ENCODE results near the gene METTL25B. TPM values are rescaled to one million over a fixed set of nuclear protein-coding genes. Genes with fewer than 3 reads are reported as not detected.

METTL25B gene
- total and polyA plus RNA-seq, 2 experiments from 2014 or later = 18.3 to 21.1 TPM

GRCh38 chr1:156706657-156707416, 21.4 kb upstream of the METTL25B start:
- ATAC-seq (peak; percentile 9), DNase-seq (ENCODE audit: low spot score) (peak; percentile 81)
- Histone ChIP-seq H3K4me2 (peak overlapping the region; percentile 92), H3K27me3 (ENCODE audit: insufficient read depth) (peaks cover 30% of the 10 kb centered on the region), H3K79me2 (replicated peaks; ENCODE audit: insufficient read depth) (peaks cover 13% of the 10 kb centered on the region), H3K4me3 (peak overlapping the region; percentile 67), H4K20me1 (replicated peaks; ENCODE audit: insufficient read depth) (no peaks in the 10 kb centered on the region; the same call in 1 of the 2 replicates), H3K4me1 (ENCODE audit: insufficient read depth) (peaks cover 67% of the 10 kb centered on the region), H3K9me2 (ENCODE audit: insufficient read depth) (no peaks in the 10 kb centered on the region), H3K36me3 (ENCODE audit: insufficient read depth) (no peaks in the 10 kb centered on the region), H3F3A (replicated peaks; ENCODE audit: low read depth) (peaks cover 33% of the 10 kb centered on the region), H2AFZ (peak overlapping the region; percentile 87), H3K27ac (ENCODE audit: low read depth) (peak overlapping the region; percentile 98)
- H3K36me3 Mint-ChIP-seq (ENCODE audit: low read depth) = peaks cover 5% of the 10 kb centered on the region; the same call in 2 of the 3 replicates
- no peaks in the 10 kb centered on the region for H3K9me3 Mint-ChIP-seq
- H3K4me1 Mint-ChIP-seq = peaks cover 66% of the 10 kb centered on the region
- peak overlapping the region; percentile 97 for H3K27ac Mint-ChIP-seq
- TF ChIP-seq POLR2AphosphoS5 (IDR thresholded peaks at IDR 0.05; ENCODE audit: low read depth) (no peak), NANOG (IDR thresholded peaks at IDR 0.05; ENCODE audit: borderline replicate concordance) (no peak), ZNF462 (CRISPR knock-in tag; IDR thresholded peaks at IDR 0.05) (no peak), JUNB (IDR thresholded peaks at IDR 0.05; ENCODE audit: unreplicated experiment) (no peak), EZH2 (IDR thresholded peaks at IDR 0.05; ENCODE audit: low read depth, unreplicated experiment) (no peak), CTCF (conservative IDR thresholded peaks at IDR 0.05; ENCODE audit: low read depth in 2 of 2) (no peak), ZNF114 (CRISPR knock-in tag; IDR thresholded peaks at IDR 0.05) (no peak), EZH2phosphoT487 (IDR thresholded peaks at IDR 0.05; ENCODE audit: unreplicated experiment) (no peak), CREB1 (CRISPR knock-in tag; IDR thresholded peaks at IDR 0.05; ENCODE audit: low read depth) (no peak), ZNF331 (CRISPR knock-in tag; IDR thresholded peaks at IDR 0.05; ENCODE audit: low read depth) (no peak), STAT1 (IDR thresholded peaks at IDR 0.05; ENCODE audit: unreplicated experiment) (no peak)
- TF ChIP-seq, protein P1, sequence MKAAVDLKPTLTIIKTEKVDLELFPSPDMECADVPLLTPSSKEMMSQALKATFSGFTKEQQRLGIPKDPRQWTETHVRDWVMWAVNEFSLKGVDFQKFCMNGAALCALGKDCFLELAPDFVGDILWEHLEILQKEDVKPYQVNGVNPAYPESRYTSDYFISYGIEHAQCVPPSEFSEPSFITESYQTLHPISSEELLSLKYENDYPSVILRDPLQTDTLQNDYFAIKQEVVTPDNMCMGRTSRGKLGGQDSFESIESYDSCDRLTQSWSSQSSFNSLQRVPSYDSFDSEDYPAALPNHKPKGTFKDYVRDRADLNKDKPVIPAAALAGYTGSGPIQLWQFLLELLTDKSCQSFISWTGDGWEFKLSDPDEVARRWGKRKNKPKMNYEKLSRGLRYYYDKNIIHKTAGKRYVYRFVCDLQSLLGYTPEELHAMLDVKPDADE (IDR thresholded peaks at IDR 0.05) = no peak
- TF ChIP-seq, protein P2, sequence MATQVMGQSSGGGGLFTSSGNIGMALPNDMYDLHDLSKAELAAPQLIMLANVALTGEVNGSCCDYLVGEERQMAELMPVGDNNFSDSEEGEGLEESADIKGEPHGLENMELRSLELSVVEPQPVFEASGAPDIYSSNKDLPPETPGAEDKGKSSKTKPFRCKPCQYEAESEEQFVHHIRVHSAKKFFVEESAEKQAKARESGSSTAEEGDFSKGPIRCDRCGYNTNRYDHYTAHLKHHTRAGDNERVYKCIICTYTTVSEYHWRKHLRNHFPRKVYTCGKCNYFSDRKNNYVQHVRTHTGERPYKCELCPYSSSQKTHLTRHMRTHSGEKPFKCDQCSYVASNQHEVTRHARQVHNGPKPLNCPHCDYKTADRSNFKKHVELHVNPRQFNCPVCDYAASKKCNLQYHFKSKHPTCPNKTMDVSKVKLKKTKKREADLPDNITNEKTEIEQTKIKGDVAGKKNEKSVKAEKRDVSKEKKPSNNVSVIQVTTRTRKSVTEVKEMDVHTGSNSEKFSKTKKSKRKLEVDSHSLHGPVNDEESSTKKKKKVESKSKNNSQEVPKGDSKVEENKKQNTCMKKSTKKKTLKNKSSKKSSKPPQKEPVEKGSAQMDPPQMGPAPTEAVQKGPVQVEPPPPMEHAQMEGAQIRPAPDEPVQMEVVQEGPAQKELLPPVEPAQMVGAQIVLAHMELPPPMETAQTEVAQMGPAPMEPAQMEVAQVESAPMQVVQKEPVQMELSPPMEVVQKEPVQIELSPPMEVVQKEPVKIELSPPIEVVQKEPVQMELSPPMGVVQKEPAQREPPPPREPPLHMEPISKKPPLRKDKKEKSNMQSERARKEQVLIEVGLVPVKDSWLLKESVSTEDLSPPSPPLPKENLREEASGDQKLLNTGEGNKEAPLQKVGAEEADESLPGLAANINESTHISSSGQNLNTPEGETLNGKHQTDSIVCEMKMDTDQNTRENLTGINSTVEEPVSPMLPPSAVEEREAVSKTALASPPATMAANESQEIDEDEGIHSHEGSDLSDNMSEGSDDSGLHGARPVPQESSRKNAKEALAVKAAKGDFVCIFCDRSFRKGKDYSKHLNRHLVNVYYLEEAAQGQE (IDR thresholded peaks at IDR 0.05; ENCODE audit: unreplicated experiment) = no peak
- H3K27me3 Mint-ChIP-seq (ENCODE audit: insufficient read depth, low read depth, poor library complexity) = peaks cover 26% of the 10 kb centered on the region
- peak overlapping the region; percentile 83 for H3K4me3 Mint-ChIP-seq

Data from GM23338 (cell line).